Stimulated activated CD8-positive, alpha-beta memory T cell treated with anti-CD3 and anti-CD28 coated beads, Interleukin-15, amount 100 ng/mL, for 48 hours (primary cell): ENCODE measurements around the gene OSBPL10.
"Not testable (repeated sequence)": the region's sequence is repeated elsewhere in the genome, so short reads cannot be mapped to it uniquely, and the experiment has no call there.

Source experiments
- DNase-seq, 2 donors: peaks; one replicate each; pipeline ENCODE4 v3.0.0-alpha.2; 2020; ENCODE audit warnings: low read depth in 2 of 2

The OSBPL10 gene

DNA sequence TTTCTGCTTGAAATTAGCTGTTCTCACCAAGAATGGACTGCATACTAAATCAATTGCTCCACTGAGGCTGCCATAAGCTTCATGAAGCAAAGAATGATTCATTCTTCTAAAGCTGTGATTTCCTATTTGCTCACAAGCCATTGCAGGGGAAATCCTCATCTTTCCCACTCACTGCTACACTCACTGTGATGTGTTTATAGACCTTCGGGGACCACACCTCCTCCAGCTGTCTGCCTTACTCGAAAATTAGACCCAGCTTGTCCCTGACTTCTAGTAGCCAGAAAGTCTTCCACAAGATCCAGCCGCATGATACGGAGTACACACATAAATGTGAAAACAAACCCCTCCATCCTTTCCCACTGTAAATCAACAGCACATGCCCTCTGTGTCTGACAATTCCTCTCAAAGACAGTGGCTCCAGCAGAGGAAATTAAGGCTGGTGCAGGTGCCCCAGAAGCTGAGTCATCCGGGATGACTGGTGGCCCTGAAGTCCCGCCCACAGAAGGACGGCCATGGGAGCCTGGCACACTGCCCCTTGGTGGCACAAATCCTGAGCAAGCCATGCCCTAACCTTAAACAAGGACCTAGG is 276.4 kb downstream of the OSBPL10 start:
- peak; percentile 1 to 12 for DNase-seq

DNA sequence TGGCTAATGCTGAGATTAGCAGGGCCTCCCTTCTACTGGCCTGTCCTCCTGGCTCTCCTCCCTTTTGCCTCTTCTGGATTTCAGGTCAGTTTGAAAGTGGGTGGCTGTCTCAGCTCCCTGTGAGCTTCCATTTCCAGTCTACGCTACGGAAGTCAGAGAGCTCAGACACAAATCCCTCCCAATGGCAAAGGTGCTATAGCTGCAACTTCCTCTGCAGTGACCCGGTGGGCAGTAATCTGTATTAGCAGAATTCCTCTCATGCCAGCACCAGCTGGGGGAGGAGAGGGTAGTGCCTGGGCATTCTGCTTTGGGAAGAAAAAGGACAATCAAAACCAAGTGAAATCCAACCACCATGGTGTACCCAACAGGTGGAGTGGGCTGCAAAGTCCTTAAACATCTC is 276.9 kb downstream of the OSBPL10 start:
- DNase-seq: no peak

DNA sequence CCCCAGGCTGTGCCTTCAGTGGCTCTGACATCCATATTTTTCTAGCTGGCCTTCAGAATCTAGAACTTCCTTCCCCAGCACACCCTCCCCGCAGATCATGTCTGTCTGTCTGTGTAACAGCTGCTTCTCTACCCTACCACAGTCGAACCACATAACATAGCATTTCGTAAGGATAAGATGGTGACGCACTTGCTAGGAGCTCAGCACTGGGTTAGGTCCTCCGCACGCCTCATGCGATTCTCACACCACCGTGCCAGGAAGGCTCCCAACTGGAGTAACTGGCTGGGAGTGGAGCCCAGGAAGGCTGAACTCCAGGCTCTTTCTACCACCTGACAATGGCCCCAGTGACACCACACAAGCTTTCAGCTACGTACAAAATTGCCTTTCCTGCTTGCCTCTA is 279.8 kb downstream of the OSBPL10 start:
- DNase-seq: no peak

DNA sequence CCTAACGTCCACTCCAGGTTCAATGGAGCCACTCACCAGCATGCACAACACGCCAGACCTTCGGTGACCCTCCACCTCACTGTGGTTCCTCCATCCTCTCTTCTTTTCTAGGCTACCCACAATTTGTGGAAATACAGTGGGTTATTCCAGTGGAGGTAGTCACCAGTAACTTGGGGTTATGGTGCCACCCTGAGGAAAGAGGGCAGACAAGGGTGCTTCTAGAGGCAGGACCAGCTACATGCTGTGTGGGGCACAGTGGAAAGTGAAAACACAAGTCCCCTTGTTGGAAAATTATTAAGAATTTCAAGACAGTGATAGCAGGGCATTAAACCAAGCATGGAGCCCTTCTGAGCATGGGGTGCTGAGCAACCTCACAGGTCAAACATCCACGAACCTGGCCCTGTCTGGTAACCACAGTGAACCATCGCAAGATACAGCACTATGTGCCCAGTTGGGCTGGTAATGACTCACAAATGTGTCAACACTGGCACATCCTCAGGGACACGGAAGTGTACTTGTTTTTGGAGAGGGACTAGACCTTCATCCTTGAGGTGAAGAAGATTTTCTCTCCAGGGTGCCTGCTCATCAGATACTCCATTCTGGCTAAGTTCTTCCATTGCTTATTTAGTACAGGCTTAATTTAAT is 281.6 kb downstream of the OSBPL10 start:
- DNase-seq: no peak

DNA sequence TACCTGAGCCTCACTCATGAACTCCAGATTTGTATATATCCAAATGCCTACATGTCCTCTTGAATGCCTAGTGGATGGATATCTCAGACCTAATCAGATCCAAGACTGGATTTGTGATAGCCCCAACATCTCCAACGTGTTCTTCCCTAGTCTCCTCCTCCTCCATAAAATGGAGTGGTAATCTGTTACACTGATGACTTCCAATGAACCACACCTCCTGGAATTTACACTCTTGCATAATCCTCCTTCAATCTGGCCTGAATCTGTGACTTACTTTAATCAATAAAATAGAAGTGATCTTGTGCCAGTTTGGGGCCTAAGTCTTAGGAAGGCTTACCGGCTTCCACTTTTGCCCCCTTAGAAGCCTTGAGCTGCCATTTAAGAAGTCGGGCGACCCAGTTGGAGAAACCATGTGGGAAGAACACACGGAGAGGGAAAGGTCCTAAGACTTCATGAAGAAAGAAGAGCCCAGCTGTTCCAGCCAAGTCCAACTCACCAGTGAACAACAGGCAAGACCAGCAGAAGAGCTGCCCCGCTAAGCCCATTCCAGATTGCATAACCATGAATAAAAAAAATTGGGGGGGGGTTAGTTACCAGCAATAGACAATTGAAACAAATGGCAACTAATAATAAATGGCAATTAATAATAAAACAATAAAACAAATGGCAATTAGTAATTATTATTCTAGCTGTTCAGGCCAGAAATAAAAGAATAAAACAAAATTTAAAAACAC is 284.1 kb downstream of the OSBPL10 start:
- DNase-seq: no peak

DNA sequence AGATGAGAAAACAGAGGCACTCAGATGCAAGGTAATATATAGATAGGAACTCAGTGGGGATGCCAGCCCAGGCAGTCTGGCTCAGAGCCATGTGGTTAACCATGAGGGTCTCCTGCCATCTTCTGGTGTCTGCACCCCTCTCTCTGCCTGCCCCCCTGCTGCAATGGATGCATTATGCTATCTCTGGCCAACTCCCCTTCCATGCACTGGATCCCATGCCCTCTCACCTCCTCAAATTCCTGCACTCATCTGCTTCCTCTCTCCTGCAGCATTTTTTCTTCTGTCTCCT is 285.1 kb downstream of the OSBPL10 start:
- DNase-seq: no peak

DNA sequence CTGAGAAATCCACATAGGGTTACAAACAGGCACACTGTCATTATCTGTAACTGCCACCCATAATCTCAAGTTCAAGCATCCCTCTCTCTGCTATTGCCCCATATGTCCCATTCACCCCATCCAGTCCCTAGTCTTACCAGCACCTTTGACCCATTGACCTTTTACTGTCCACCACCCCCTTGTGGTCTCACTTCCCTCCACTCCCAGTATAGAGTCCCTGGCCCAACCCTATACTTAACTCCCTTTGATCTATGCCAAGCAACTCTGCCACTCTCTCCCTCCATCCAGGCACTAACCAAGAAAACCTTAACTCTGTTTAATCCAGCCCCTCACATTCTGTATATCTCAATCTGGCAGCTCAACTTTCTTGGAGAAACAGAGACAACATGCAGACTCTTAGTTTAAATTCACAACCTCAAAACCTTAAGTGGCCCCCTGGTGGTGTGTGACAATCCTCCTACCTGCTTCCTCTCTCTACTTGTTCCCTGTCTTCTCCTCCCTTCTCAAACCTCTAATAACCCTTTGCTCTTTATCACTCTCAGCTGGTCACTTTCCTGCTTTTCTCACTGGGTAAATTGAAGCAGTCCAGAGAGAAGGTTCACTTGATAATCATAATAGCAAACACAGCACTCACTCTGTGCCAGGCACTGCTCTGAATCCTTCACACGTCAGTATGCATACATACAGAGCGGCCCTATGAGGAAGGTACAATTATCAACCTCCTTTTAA is 285.6 kb downstream of the OSBPL10 start:
- no peak for DNase-seq

DNA sequence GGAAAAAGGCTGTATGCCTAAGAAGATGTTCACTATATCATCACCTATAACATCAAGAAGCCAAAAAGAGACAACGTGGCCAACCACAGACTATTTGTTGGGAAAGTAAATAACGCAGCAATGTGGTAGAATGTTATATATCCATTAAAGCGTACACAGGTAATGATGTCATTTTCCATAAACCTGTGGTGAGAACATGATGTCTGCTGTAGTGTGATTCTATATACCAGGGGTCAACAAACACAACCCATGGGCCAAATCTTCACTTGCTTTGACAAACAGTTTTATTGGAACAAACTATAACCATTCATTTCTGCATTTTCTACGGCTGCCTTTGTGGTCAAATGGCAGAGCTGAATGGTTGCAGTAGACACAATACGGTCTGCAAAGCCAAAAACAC is 287.7 kb downstream of the OSBPL10 start:
- DNase-seq: no peak

DNA sequence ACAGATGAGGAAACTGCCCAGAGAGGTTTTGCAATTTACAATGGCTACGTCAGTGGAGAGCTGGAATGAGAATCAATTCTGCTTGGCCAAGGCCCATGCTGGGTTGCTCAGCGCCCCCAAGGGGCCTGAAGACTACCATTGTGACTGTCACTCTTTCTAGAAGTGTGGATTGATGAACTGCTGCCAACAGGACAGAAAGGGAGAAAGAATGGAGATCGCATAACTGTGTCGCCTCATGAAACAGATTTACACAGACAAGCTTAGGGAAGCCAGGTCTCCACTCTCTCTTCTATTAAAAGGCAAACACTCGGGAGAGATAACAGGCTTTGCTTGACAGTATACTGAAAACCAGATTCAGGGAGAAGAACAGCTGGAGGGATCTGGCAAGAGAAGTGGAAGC is 288.3 kb downstream of the OSBPL10 start:
- DNase-seq: no peak

DNA sequence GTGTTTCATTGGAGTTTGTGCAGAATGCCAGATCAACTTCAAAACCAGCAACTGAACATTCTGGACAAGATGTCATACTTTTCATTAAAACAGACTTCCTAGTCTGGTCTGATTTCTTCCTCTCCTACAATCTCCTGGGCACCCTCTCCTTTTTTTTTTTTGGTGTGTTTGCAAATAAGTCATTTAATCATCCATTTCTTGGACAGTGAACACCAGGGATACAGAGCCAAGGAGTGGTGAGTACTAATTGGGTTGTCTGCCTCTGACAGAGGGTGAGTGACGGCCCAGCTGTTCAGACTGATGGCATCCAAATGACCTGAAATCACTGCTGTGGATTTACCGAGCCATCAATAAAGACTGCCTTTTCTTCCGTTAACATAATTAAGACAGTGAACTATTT is 290.3 kb downstream of the OSBPL10 start:
- DNase-seq: no peak

DNA sequence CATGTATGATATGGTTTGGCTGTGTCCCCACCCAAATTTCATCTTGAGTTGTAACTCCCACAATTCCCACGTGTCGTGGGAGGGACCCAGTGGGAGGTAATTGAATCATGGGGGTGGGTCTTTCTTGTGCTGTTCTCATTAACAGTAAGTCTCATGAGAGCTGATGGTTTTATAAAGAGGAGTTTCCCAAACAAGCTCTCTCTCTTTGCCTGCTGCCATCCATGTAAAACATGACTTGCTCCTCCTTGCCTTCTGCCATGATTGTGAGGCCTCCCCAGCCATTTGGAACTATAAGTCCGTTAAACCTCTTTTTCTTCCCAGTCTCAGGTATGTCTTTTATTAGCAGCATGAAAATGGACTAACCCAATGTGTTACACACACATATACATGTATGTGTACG is 291.5 kb downstream of the OSBPL10 start:
- DNase-seq: not testable (repeated sequence)

DNA sequence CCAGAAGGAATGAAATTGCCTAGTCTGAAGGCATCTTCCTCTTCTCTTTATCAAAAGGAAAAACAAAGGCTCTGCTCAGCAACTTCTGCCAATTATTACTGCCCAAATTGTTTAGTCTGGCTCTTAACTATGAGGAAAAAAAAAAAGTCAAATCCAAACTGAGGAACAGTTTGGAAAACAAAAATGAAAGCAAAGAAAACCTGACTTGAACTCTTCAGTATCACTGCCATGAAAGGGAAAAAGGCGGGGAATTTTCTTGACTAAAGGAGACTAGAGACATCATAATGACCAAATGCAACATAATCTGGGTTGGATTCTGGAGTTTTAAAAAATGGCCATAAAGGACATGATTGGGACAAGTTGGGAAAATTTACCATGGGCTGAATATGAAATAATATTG is 292.1 kb downstream of the OSBPL10 start:
- no peak for DNase-seq

DNA sequence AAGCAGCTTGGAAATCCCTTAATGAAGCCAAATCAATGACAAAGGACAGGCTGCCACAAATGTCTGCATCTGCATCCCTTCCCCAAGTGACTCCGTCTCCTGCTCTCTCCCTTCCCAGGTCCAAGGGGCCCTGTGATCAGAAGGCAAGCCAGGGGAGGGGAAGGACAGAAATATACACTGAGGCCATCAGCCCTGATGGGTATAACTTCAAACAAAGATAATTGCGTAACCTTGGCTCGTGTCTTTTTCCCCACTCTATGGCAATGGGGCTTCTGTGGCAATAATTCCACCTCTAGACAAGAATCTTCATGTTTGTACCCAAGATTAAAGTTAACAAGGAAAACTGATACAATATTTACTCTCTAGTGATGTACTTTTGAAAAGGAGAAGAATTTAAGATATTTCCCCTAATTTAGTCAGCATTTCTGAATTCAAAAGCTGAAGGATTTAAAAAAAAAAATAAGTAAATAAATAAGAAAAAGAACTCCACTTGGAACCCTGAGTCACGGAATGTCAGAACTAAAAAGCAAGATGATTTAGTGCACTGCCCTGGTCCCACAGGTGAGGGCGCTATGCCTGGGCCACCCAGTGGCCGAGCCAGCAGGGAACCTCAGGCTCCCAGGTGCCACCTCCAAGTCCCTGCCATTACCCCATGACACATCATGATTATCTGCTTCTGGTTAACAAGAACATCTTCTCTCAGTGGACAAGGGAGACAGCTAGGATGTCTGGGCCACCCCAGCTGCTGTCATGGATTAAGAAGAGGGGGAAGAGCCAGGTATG is 293.9 kb downstream of the OSBPL10 start:
- no peak for DNase-seq

DNA sequence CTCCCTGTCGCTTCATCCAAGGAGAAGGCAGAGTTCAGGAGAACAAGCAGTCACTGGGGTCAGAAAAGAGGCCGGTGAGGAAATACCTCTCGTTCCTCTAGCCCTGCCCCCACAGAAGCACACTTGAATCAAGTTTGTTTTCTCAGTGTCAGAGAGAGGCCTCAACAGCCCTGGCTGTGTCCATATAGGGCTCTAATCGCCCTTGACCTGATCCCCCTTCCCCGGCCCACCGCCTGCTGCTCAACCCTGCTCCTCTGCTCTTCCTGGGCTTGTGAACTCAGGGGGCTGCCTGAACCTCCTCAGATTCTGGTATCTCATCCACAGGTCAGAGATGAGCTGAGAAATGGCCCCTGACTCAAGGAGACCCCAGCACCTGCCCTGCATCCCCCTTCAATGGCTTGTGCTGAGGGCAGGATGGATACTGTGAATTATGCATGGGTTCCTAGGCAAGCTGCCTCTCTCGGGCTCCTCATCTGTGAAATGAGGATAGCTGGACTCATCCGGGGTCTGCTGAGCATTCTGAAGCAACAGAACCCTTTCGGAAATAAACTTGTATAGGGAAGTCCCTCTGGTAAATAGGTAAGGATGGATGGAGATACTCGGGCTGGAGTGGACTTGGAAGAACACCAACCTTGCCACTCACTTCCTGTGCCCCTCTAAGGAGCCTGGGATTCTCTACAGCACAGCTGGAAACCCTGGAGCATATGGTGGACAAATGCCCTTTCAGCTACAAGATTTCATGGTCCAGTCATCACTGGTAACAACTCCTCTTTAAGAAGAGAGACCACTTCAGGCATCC is 300.8 kb downstream of the OSBPL10 start:
- DNase-seq: no peak

DNA sequence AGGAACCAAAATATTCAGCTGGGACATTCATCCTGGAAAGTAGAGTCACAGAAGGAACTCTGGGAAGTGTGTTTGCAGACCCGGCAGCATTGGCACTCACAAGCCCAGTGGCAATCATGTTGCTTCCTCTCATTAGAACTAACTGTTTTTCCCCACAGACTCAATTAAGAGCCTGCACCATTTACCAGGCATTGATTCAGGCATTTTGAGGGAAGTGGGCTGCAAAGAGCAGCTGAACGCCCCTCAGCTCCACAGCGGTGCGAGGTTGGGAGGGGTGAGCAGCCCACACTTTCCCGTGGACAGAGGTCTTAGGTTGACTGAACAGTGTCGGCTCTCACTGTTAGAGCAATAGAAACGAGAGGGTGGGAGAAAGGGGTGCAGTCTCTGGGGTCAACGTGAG is 304.5 kb downstream of the OSBPL10 start:
- DNase-seq: no peak

DNA sequence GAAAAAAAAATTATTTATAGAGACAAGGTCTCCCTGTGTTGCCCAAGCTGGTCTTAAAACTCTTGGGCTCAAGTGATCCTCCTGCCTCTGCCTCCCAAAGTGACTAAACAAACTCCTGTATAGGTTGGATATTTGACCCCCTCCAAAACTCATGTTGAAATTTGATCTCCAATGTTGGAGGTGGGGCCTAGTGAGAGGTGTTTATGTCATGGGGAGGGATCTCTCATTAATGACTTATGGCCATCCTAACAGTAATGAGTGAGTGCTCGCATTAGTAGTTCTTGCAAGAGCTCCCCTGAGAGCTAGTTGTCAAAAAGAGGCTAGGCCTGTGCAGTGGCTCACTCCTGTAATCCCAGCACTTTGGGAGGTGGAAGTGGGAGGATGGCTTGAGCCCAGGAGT is 307.1 kb downstream of the OSBPL10 start:
- DNase-seq: no peak

DNA sequence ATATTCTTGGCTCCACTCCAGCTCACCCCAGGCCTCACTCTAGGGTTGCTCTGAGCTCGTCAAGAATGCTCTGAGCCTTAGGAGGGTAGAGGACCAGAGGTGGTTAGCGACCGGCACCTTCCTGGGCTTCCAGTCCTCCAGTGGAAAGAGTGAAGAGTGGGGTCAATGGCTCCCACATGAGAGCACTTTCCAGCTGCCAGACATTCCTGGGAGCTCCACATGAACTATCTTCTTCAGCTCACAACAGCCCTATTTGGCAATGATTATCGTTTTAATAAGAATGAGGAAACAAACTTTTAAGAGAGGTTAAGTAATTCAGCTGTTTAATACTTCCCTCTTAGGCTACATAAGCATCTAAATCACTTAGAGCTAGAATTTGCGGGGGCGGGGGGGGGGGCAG is 309.1 kb downstream of the OSBPL10 start:
- DNase-seq: no peak

DNA sequence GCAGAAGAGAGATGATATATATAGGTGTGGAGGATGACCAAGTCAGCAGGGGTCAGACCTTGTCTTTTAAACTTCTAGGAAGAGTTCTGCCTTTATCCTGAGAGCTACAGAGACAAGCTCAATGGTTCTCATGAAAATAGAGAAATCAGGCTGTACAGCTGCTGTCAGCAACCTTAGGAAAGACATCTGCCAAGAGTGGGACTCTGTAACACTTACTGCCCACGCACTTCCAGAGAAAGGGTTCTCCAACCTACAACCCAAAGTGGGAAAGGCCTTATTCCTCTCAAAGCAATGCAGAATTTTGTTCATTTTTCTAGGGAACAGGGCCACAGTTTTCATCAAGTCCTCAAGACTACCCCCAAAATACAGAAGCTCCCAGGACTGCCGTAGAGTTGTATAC is 309.6 kb downstream of the OSBPL10 start:
- no peak for DNase-seq

DNA sequence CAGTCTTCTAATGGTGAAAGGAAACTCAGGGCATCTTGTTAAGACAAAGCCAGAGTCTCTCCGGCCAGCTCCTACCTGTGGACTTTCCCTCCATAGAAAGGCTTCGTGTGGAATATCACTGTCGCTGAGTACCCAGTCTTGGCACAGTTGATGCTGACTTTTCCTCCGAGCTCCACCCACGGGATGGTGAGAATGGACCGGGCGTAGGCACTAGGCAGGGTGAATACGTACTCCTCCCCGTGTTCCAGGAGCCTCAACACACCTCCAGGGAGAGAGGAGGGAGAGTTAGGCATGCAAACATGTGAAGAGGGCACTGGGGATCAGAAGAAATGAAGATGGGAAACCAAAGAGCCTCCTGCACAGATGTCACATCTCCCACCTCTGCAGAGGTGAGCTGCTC is 310.3 kb downstream of the OSBPL10 start:
- no peak for DNase-seq

DNA sequence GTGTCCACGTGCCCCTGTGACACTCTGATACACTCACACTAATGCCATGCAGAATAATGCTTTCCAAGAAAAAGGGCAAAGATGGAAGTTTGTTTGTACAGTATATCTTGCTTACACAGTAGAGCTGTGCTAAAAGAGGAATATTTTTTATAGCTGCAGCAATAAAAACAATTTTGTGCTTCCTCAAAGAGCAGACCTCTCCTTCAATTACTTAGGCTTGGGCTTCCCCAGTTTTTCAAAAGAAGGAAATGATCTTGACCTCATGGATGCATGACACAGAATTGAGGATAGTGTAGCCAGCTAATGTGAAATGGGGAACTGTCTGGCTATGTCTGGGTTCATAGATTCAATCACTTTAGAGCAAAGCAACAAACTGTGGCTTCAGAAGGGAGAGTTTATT is 310.9 kb downstream of the OSBPL10 start:
- no peak for DNase-seq

DNA sequence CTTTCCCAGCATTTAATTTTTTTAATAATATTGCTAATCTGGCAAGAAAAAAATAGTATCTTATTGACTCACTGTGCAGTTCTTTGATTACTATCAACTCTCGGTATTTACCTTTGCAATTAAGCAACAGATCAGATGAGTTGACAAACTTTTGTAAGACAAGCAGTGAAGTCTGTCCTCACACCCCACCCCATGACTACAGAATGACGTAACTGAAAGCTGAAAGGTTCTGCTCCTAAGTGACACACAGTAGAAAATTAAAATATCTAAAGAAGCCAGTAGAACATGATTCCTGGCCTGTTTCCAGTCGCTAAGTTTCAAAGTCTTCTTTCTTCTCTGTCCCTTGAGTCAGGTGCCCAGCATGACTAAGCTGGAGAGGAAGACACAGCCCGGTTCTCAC is 312.8 kb downstream of the OSBPL10 start:
- DNase-seq: no peak
